ENCODE measurements around the gene NTM.

DNA sequence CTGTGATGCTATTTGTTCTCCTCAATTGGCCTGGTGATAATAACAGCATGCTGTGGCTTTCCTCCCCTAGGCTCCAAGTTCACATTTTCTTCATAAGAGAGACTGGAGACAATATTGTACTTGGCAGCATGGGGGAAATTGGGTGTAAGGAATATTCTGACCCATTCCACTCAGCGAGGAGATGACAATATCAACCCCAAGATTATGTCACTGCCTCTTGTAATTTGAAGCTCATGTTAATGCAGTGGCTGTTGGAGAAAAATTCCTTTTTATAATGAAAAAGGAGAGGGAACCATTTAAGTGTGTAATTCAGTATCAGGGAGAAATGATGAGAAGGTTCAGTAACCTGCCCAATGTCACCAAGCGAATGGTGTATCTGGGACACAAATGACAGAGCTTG is 665.8 kb downstream of the NTM start:
- TF ChIP-seq, protein P1, sequence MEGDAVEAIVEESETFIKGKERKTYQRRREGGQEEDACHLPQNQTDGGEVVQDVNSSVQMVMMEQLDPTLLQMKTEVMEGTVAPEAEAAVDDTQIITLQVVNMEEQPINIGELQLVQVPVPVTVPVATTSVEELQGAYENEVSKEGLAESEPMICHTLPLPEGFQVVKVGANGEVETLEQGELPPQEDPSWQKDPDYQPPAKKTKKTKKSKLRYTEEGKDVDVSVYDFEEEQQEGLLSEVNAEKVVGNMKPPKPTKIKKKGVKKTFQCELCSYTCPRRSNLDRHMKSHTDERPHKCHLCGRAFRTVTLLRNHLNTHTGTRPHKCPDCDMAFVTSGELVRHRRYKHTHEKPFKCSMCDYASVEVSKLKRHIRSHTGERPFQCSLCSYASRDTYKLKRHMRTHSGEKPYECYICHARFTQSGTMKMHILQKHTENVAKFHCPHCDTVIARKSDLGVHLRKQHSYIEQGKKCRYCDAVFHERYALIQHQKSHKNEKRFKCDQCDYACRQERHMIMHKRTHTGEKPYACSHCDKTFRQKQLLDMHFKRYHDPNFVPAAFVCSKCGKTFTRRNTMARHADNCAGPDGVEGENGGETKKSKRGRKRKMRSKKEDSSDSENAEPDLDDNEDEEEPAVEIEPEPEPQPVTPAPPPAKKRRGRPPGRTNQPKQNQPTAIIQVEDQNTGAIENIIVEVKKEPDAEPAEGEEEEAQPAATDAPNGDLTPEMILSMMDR (tag by site-specific recombination; IDR thresholded peaks at IDR 0.05) = no peak
- TF ChIP-seq ZSCAN16 (tag by site-specific recombination; IDR thresholded peaks at IDR 0.05) (no peak), MZF1 (tag by site-specific recombination; IDR thresholded peaks at IDR 0.05; ENCODE audit: borderline replicate concordance) (no peak), ZNF561 (tag by site-specific recombination; IDR thresholded peaks at IDR 0.05; ENCODE audit: borderline replicate concordance) (no peak), ZSCAN23 (tag by site-specific recombination; IDR thresholded peaks at IDR 0.05) (no peak), ZNF670 (tag by site-specific recombination; IDR thresholded peaks at IDR 0.05; ENCODE audit: low read depth) (no peak), SP2 (tag by site-specific recombination; IDR thresholded peaks at IDR 0.05) (no peak), ZBTB17 (tag by site-specific recombination; IDR thresholded peaks at IDR 0.05) (no peak)
- TF ChIP-seq, protein P2, sequence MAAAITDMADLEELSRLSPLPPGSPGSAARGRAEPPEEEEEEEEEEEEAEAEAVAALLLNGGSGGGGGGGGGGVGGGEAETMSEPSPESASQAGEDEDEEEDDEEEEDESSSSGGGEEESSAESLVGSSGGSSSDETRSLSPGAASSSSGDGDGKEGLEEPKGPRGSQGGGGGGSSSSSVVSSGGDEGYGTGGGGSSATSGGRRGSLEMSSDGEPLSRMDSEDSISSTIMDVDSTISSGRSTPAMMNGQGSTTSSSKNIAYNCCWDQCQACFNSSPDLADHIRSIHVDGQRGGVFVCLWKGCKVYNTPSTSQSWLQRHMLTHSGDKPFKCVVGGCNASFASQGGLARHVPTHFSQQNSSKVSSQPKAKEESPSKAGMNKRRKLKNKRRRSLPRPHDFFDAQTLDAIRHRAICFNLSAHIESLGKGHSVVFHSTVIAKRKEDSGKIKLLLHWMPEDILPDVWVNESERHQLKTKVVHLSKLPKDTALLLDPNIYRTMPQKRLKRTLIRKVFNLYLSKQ (tag by site-specific recombination; IDR thresholded peaks at IDR 0.05; ENCODE audit: borderline replicate concordance) = no peak

Data from HEK293 (cell line).